C4-2B (cell line): ENCODE results near the gene HBM.

Source experiments
- ZFX ChIP-seq: fragments of 450-650 bp; IDR thresholded peaks from 2 replicates; pipeline ENCODE4 v1.6.1; 2017
- TF ChIP-seq, protein P1 (sequence below): fragments of 450-650 bp; conservative IDR thresholded peaks from 2 replicates; pipeline ENCODE4 v1.5.1; 2017; ENCODE audit warnings: mild to moderate bottlenecking

DNA sequence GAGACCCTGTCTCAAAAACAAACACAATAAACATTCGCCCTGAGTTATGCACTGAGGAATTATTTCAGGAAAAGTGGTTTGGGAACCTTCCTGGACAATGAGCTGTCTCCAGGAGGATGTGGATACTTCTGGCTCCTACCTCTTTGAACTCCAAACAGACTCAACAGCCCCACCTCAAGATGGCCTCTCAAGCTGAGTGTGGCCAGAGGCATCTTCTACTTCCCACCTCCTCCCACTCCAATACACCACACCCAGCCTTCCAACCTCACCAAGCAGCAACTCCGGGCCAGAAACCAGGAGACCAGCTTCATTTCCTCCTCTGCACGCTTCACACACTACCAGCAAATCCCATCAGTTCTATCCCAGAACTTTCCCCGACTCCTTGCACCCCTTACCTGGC lies 26.1 kb downstream of the HBM start:
- TF ChIP-seq, protein P1, sequence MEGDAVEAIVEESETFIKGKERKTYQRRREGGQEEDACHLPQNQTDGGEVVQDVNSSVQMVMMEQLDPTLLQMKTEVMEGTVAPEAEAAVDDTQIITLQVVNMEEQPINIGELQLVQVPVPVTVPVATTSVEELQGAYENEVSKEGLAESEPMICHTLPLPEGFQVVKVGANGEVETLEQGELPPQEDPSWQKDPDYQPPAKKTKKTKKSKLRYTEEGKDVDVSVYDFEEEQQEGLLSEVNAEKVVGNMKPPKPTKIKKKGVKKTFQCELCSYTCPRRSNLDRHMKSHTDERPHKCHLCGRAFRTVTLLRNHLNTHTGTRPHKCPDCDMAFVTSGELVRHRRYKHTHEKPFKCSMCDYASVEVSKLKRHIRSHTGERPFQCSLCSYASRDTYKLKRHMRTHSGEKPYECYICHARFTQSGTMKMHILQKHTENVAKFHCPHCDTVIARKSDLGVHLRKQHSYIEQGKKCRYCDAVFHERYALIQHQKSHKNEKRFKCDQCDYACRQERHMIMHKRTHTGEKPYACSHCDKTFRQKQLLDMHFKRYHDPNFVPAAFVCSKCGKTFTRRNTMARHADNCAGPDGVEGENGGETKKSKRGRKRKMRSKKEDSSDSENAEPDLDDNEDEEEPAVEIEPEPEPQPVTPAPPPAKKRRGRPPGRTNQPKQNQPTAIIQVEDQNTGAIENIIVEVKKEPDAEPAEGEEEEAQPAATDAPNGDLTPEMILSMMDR: no peak
- TF ChIP-seq ZFX: no peak
